Stimulated activated naive B cell treated with anti-CD40 and anti-IgM and Interleukin-4, amounts not matched to agents 10 μg/mL and 1 μg/mL and 100 μg/mL, for 72 hours (primary cell): Measurements from ENCODE around the gene TANGO2.

Experiments
- ATAC-seq, 2 donors: fragments of 150-1000 bp; cut with Tn5 transposase; replicated peaks; 2 replicates each; pipeline ENCODE4 v1.10.0; 2021; ENCODE audit warnings: moderate library complexity in 1 of 2
- DNase-seq: peaks from one replicate; pipeline ENCODE4 v3.0.0; 2021
- H3K27ac Mint-ChIP-seq: one replicate; pipeline ENCODE4 v1.8.0; 2022; ENCODE audit warnings: mild to moderate bottlenecking, mixed read lengths
- H3K27me3 Mint-ChIP-seq, 2 donors: one replicate each; pipeline ENCODE4 v1.8.0; 2022; ENCODE audit warnings: mixed read lengths in 2 of 2
- H3K36me3 Mint-ChIP-seq, 2 donors: one replicate each; pipeline ENCODE4 v1.8.0; 2022; ENCODE audit warnings: mixed read lengths in 2 of 2, mild to moderate bottlenecking in 1 of 2
- H3K4me1 Mint-ChIP-seq, 2 donors: one replicate each; pipeline ENCODE4 v1.8.0; 2022; ENCODE audit warnings: mixed read lengths in 2 of 2, mild to moderate bottlenecking in 1 of 2
- H3K4me3 Mint-ChIP-seq, 2 donors: one replicate each; pipeline ENCODE4 v1.8.0; 2022; ENCODE audit warnings: mild to moderate bottlenecking in 2 of 2, mixed read lengths in 2 of 2, moderate library complexity in 1 of 2
- H3K9me3 Mint-ChIP-seq, 2 donors: one replicate each; pipeline ENCODE4 v1.8.0; 2022; ENCODE audit warnings: mixed read lengths in 2 of 2, mild to moderate bottlenecking in 1 of 2

TANGO2 gene

GRCh38 chr22:20109411-20110358 is 88.8 kb downstream of the TANGO2 start:
- H3K27me3 Mint-ChIP-seq, result no peaks in the 10 kb centered on the region
- no peak for ATAC-seq
- H3K36me3 Mint-ChIP-seq, result peaks cover 33 to 54% of the 10 kb centered on the region in 2 donors
- no peak for DNase-seq
- no peaks in the 10 kb centered on the region for H3K9me3 Mint-ChIP-seq
- peaks cover 28 to 48% of the 10 kb centered on the region in 2 donors for H3K4me1 Mint-ChIP-seq
- H3K27ac Mint-ChIP-seq, result peak overlapping the region; percentile 92
- peak overlapping the region in 1 of 2 donors; percentile 61 for H3K4me3 Mint-ChIP-seq

DNA sequence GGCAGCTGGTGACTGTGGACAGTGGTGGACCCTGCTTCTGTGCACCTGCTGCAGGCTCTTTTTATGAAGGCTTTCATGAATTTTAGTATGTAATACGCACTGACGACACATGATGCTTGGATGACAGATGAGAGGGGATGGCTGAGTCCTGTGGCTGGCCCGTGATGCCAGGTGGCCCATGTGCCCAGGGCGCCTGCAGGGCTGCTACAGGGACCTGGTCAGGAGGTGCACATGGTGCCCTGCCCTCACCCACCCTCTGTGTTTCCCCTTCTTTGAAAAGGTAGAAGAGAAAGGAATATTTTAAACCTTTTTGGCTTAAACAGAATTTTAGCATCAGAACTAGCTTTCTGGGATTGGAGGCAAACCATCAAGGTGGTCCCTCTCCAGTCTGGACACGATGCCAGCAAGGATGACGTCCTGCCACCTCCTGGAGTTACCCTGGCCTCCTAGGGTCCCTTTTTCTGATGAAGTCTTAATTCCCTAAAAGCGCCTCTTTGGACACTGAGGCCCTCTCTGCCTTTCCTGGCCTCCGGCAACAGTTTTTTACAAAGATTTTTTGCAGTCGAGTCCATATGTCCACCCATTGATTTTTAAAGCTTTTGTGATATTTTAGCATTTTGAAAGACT is 89.6 kb downstream of the TANGO2 start:
- ATAC-seq, result no peak
- Mint-ChIP-seq H3K4me1 (peaks cover 33 to 54% of the 10 kb centered on the region in 2 donors), H3K27me3 (no peaks in the 10 kb centered on the region), H3K4me3 (peak overlapping the region in 1 of 2 donors; percentile 10), H3K9me3 (no peaks in the 10 kb centered on the region), H3K27ac (peak overlapping the region; percentile 92), H3K36me3 (peaks cover 32 to 54% of the 10 kb centered on the region in 2 donors)
- no peak for DNase-seq

DNA sequence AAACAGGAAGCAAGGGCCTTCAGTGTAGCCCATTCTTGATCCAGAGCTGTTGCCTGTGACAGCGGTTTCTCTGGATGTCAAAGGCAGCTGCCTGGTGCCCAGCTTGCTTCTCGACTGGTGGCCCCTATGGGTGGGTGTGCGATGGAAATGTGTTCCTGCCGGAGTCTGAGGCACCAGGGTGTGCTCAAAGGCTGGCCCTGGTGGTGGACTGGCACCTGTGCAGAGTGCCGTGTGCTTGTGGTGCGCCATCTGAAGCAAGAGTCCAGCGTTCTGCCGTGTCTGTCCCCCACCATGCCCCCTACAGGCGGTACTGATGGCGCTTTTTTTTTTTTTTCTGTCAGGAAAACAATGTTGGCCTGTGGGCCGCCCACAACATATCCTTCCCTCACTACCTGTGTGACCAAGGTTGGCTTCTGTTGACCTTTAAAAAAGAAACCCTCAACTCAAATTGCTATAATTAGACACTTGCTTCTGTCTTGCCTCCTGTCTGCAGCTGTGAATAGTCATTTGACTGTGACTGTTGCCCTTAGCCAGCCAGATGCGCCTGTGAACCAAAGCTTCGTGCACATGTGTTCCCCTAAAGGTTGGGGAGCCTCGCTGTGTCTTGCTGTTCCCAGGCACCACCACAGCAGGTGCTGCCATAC is 90.3 kb downstream of the TANGO2 start:
- H3K36me3 Mint-ChIP-seq, result peaks cover 30 to 51% of the 10 kb centered on the region in 2 donors
- H3K27me3 Mint-ChIP-seq, result no peaks in the 10 kb centered on the region
- no peaks in the 10 kb centered on the region for H3K9me3 Mint-ChIP-seq
- peak overlapping the region; percentile 44 for H3K27ac Mint-ChIP-seq
- ATAC-seq, result peak; percentile 73 to 84
- peaks cover 35 to 59% of the 10 kb centered on the region in 2 donors for H3K4me1 Mint-ChIP-seq
- peak; percentile 53 for DNase-seq
- H3K4me3 Mint-ChIP-seq, result no peak overlapping the region

GRCh38 chr22:20111689-20112622 is 91.0 kb downstream of the TANGO2 start:
- Mint-ChIP-seq H3K27ac (peak overlapping the region; percentile 94), H3K4me3 (peak overlapping the region; percentile 36 to 57), H3K9me3 (no peaks in the 10 kb centered on the region), H3K36me3 (peaks cover 32 to 53% of the 10 kb centered on the region in 2 donors), H3K4me1 (peaks cover 38 to 64% of the 10 kb centered on the region in 2 donors), H3K27me3 (no peaks in the 10 kb centered on the region)
- ATAC-seq (no peak), DNase-seq (no peak)

DNA sequence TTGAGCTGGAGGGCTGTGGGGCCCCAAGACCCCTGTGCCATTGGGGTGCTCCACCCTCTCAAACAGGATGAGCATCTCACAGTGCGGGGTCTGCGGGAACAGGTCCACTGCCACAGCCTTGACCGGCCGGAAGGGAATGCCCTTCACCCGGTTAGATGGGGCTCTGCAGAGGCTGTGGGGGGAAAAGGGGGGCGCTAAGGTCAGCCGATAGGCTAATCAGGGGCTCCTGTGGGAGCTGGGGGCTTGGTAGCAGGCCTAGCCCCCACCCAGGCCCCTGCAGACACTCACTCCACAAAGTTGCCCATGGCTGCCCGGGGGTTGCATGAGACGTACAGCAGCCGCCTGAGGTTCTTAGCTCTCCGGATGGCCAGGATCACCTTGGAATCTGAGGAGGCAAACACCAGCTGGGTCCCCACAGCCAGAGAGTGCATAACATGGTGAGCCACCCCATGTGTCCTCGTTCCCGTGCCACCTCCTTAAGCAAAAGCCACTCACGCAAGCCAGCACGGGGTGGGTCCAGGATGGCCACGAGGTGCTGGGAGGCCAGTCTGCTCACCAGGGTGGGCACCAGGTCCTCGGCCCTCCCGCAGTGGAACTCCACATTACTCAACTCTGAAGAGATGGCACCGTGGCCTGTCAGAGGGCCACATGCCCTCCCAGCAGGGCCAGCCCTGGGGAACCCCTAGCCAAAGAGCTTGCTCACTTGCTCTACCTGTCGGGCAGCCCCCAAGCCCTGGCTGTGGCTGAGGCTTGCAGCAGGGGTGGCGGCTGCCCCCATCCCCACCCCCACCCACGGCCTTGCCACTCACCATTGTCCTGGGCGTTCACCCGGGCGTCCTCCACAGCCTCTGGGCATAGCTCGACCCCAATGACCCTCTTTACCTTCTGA is 92.0 kb downstream of the TANGO2 start:
- Mint-ChIP-seq H3K4me1 (peaks cover 38 to 64% of the 10 kb centered on the region in 2 donors), H3K36me3 (peaks cover 34 to 45% of the 10 kb centered on the region in 2 donors), H3K4me3 (peak overlapping the region; percentile 17 to 30), H3K27ac (peak overlapping the region; percentile 94), H3K9me3 (no peaks in the 10 kb centered on the region), H3K27me3 (no peaks in the 10 kb centered on the region)
- DNase-seq (no peak), ATAC-seq (no peak)

DNA sequence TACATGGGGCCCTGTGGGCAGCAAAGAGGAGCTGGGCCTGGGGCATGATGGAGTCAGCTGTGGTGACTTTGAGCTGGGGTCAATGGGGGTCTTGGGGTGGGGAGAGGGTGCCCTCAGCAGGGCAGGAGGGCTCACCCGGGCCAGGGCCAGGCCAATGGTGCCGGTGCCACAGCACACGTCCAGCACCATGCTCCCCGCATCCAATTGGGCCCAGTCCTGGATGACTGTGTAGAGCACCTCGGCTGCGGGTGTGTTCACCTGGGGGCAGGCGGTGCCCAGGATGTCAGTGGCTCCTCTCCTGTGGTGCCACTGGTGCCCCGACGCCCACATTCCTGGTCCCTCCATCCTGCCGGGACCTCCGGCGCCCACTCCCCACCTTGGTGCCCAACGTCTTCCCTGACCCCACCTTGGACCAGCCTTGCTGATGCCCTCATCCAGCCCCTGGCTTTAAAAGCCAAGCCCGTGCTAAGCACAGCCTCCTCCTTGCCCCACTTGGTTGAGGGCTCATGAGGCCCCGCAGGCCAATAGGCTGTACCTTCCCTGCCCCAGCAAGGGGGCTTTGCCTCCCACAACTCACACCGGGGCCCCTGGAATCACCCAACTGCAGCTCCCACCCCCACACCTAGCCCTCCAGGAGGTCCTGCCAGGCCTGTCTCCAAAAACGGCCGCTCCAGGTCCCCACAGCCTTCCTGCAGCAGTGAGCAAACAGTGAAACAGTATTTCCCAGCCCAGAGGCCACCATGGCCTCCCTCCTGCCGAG is 92.8 kb downstream of the TANGO2 start:
- Mint-ChIP-seq H3K27ac (peak overlapping the region; percentile 93), H3K9me3 (no peaks in the 10 kb centered on the region), H3K4me3 (peak overlapping the region in 1 of 2 donors; percentile 52), H3K4me1 (peaks cover 40 to 67% of the 10 kb centered on the region in 2 donors), H3K36me3 (peaks cover 30 to 46% of the 10 kb centered on the region in 2 donors), H3K27me3 (no peaks in the 10 kb centered on the region)
- DNase-seq (no peak), ATAC-seq (no peak)

DNA sequence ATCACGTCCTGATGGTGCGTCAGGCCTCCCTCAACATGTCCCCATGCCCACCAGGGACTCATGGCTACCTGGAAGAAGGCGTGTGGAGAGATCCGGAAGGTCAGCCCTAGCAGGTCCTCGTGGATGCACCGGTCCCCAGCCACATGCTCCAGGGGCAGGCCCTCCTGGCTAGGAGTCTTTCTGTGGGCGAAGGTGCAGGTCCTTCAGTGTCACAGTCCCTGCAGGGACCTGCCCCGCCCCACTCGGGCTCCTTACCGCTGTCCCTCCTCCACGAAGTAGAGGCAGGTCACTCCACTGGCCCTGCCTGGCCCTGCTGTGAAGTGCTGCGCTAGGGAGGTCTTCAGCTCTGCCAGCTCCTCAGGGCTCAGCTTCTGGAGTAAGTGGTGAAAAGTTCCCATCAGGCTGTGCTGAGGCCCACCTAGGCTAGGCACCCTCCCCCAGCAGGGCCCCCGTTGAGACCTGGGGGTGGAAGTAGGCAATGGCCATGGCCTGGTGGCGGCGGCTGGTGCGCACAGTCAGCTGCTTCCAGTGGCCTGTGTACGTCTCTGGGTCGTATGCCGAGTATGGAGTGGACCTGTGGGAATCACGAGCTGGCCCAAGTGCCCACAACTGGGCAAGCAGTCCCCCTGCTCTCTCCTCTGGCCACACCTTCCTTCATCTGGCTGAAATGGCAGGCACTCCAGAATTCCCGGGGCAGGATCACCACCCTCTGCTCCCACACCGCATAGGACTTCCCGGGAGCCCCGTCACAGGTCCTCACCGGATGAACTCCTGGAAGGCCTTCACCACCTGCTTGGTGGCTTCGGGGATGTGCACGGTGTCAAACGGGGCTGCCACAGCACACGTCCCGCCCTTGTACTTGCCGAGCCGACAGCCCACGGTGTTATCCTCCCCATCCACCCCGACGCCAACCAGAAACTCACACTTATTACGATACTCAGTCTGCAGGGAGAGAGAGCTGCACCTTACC is 93.9 kb downstream of the TANGO2 start:
- H3K36me3 Mint-ChIP-seq, result peaks cover 36 to 48% of the 10 kb centered on the region in 2 donors
- DNase-seq (no peak), ATAC-seq (no peak)
- H3K27ac Mint-ChIP-seq, result peak overlapping the region; percentile 93
- no peaks in the 10 kb centered on the region for H3K9me3 Mint-ChIP-seq
- no peaks in the 10 kb centered on the region for H3K27me3 Mint-ChIP-seq
- peaks cover 44 to 77% of the 10 kb centered on the region in 2 donors for H3K4me1 Mint-ChIP-seq
- H3K4me3 Mint-ChIP-seq, result peak overlapping the region; percentile 86 to 91

DNA sequence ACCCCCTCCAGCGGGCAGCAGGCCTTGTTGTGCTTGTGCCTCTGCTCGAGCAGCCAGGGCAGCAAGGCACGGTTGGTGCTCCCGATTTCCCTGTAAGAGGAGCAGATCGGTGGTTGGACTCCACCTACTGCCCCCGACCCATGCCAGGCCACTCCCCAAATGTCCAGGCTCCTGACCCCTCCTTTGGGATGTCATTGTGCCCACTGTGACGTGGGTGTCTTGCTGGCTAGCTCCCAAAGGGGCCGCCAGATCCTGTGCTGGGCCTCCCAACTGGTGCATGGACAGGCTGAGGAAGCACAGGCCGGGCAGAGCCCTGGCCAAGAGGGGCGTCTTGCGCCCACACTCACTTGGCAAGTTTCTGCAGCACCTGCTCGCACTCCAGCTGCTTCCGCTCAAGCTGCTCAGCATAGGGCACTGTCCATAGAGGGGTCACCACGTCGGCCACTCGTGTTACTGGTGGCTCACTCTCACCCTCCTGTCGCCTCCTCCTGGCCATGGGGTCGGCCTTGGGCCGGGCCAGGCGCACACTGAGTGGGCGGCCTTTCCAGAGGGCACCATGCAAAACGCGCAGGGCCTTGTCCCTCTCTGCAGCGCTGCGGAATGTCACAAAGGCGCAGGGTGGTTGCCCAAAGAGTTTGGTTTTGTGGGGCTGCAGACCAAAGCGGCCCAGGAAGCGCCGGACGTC is 94.9 kb downstream of the TANGO2 start, which contains the start of gene RANBP1:
Gene RANBP1 (plus strand): TSS at position 414 of the 685 bp plus-strand sequence. CDS start 81 bp downstream, at position 495.
- peak within 1 kb of the TSS; percentile 86 to 91 for H3K4me3 Mint-ChIP-seq
- peak within 1 kb of the TSS; percentile 97 for H3K27ac Mint-ChIP-seq
- H3K27me3 Mint-ChIP-seq, result no peaks in the 10 kb centered on the region
- peaks cover 43 to 51% of the 10 kb centered on the region in 2 donors for H3K36me3 Mint-ChIP-seq
- H3K9me3 Mint-ChIP-seq, result no peaks in the 10 kb centered on the region
- H3K4me1 Mint-ChIP-seq, result peaks cover 41 to 78% of the 10 kb centered on the region in 2 donors
- ATAC-seq, result no peak
- no peak for DNase-seq

- peaks cover 47 to 52% of the 10 kb centered on the region in 2 donors for H3K36me3 Mint-ChIP-seq
- no peaks in the 10 kb centered on the region for H3K9me3 Mint-ChIP-seq
- DNase-seq, result no peak
Measured at GRCh38 chr22:20116376-20116950, 95.6 kb downstream of the TANGO2 start.

More at GRCh38 chr22:20116376-20116950, 95.6 kb downstream of the TANGO2 start:
- Mint-ChIP-seq H3K4me3 (peak overlapping the region; percentile 86 to 91), H3K4me1 (peaks cover 37 to 78% of the 10 kb centered on the region in 2 donors), H3K27me3 (no peaks in the 10 kb centered on the region), H3K27ac (peak overlapping the region; percentile 97)
- no peak for ATAC-seq
